HG03039 (cell line): ENCODE results near the gene CSPG5.

Experiments used
- ATAC-seq: cut with Tn5 transposase; IDR thresholded peaks from one replicate; pipeline ENCODE4 v1.9.1; 2021; ENCODE audit warnings: mild to moderate bottlenecking, moderate library complexity; ENCODE audit not compliant: unreplicated experiment

Gene CSPG5

GRCh38 chr3:47542471-47543173 lies 36.0 kb downstream of the CSPG5 start:
- ATAC-seq: no peak

- ATAC-seq: no peak
Measured at GRCh38 chr3:47541583-47542108, 37.0 kb downstream of the CSPG5 start.

GRCh38 chr3:47540281-47540680 lies 38.4 kb downstream of the CSPG5 start:
- no peak for ATAC-seq

- no peak for ATAC-seq
Measured at GRCh38 chr3:47536967-47537366, 41.7 kb downstream of the CSPG5 start.

- ATAC-seq: no peak
Measured at GRCh38 chr3:47536221-47536891, 42.3 kb downstream of the CSPG5 start.

GRCh38 chr3:47533996-47534454 lies 44.6 kb downstream of the CSPG5 start:
- ATAC-seq: no peak

- no peak for ATAC-seq
Measured at GRCh38 chr3:47533481-47533880, 45.2 kb downstream of the CSPG5 start.

- ATAC-seq: no peak
Measured at GRCh38 chr3:47527952-47528725, 50.5 kb downstream of the CSPG5 start.

GRCh38 chr3:47525617-47526016 lies 53.0 kb downstream of the CSPG5 start:
- ATAC-seq: no peak

GRCh38 chr3:47523310-47524073 lies 55.2 kb downstream of the CSPG5 start:
- no peak for ATAC-seq

- ATAC-seq: no peak
Measured at GRCh38 chr3:47522082-47522987, 56.3 kb downstream of the CSPG5 start.

- no peak for ATAC-seq
Measured at GRCh38 chr3:47520756-47521155, 57.9 kb downstream of the CSPG5 start.

GRCh38 chr3:47517937-47518336 lies 60.7 kb downstream of the CSPG5 start:
- ATAC-seq: no peak

- ATAC-seq: no peak
Measured at GRCh38 chr3:47515864-47516319, 62.8 kb downstream of the CSPG5 start.

GRCh38 chr3:47515100-47515499 lies 63.6 kb downstream of the CSPG5 start:
- no peak for ATAC-seq

- peak; percentile 87 for ATAC-seq
Measured at GRCh38 chr3:47513125-47513929, 65.3 kb downstream of the CSPG5 start, which contains the start of gene ELP6. Gene ELP6 (minus strand): TSS chr3:47513712. CDS start chr3:47513590, 122 bp downstream.

GRCh38 chr3:47512416-47513124 lies 66.1 kb downstream of the CSPG5 start:
- no peak for ATAC-seq
